Subcutaneous adipose tissue (tissue), 4 donors: ENCODE results near the gene GSS. TPM values are rescaled to one million over a fixed set of nuclear protein-coding genes. Genes with fewer than 3 reads are reported as not detected.

Experiments used
- total RNA-seq, 4 donors: library from RNA; depleted of rRNA; stranded (reverse); fragments of >200 nt; gene quantifications; one replicate each; pipeline ENCODE4 v1.1.0, GENCODE V29; 2016
- TF ChIP-seq, protein P1 (sequence below): fragments of 450-650 bp; IDR thresholded peaks from one replicate; pipeline ENCODE4 v1.5.1; 2016; ENCODE audit warnings: low read depth, mild to moderate bottlenecking, control low read depth, antibody characterized with exemption, moderate library complexity

Gene GSS
- total RNA-seq, 4 donors from 2014 or later = 25.4 to 42.4 (median 30.0) TPM

DNA sequence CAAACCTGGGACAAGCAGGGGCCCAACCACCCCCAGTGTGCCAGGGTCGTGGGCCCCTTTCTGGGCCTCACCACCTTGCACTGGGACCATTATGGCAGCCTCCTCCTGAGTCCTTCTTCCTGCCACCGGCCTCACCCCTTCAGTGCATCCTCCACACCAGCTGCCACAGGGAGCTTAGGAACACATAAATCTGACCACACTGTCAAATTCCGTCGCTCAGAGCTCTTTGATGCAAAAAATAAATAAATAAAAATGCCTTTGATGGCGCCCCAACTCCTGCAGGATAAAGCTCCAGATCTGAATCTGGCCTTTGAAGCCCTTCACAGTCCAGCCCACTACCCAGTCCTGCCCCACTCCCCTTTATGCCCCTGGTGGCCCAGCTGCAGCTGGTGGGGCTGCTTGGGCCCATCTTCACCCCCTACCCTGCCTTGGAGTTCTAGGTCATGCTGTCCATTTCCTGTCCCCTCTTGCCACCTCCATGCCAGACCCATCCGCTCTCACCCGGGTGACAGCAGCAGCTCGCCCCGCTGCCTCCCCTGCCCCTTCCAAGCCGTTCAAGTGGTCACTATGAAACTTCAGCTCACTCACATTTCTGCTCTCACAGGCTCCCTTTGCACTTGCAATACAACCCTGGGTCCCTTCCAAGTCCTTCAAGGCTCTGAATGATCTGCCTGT, 16.1 kb upstream of the GSS start:
- TF ChIP-seq, protein P1, sequence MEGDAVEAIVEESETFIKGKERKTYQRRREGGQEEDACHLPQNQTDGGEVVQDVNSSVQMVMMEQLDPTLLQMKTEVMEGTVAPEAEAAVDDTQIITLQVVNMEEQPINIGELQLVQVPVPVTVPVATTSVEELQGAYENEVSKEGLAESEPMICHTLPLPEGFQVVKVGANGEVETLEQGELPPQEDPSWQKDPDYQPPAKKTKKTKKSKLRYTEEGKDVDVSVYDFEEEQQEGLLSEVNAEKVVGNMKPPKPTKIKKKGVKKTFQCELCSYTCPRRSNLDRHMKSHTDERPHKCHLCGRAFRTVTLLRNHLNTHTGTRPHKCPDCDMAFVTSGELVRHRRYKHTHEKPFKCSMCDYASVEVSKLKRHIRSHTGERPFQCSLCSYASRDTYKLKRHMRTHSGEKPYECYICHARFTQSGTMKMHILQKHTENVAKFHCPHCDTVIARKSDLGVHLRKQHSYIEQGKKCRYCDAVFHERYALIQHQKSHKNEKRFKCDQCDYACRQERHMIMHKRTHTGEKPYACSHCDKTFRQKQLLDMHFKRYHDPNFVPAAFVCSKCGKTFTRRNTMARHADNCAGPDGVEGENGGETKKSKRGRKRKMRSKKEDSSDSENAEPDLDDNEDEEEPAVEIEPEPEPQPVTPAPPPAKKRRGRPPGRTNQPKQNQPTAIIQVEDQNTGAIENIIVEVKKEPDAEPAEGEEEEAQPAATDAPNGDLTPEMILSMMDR = no peak

DNA sequence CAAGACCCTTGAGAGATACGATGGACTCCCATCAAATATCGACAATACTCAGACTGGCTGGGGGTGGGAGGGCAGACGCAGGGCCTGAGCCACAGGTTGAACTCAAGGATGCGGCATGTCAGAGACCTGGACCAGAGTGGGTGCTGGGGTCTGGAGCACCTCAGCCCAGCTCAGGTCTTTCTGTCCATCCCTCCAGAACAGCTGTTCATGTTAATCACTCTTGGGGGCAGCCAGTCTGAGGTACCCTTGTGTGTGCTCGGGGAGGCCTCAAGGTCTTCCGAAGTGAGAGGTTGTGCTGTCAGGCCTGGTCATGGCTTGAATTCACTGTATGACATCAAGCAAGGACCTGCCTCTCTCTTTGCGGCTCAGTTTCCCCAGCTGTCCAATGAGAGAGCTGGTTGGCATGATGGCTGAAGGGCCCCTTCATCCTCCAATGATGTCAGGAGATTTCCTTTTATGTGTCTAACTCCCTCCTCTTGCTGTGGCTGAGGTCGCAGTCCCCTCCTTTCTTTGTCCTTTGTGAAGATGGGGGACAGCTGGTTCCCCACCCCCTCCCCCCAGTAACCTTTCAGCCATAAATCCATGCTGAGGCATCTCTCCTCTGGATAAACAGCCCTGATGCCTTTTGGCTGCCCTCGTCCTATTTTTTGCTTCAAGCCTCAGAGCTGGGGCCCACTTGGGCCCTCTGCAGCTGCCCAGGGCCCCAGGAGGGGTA, 15.4 kb upstream of the GSS start:
- TF ChIP-seq, protein P1 = no peak

DNA sequence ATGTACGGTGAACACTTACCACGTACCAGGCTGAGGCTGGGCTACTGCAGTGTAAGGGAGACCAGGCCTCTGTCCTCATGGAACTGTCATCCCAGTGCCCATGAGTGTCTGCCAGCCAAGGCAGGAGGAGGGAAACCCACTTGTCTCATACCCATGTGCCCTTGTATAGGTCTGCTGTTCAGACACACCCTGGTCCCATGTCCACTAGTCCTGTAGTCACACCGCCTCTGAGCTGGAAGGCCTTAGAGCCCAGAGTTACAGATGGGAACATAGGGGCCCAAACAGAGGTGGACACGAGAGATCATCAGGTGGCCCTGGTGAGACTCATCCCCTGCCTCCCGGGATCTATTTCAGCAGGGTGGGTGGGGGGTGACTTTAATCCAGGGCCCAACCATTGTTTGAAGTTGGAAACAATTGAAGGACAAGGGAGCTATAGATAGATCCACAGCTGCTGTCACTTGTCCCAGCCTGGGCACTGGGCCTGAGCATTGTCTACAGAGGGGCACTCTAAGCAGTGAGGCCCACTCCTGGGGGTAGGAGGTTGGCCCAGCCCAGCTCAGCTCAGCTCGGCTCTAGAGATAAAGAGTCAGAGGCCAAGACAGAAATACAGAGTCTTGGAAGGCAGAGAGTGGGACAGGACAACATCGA, 14.7 kb upstream of the GSS start:
- TF ChIP-seq, protein P1 = no peak

DNA sequence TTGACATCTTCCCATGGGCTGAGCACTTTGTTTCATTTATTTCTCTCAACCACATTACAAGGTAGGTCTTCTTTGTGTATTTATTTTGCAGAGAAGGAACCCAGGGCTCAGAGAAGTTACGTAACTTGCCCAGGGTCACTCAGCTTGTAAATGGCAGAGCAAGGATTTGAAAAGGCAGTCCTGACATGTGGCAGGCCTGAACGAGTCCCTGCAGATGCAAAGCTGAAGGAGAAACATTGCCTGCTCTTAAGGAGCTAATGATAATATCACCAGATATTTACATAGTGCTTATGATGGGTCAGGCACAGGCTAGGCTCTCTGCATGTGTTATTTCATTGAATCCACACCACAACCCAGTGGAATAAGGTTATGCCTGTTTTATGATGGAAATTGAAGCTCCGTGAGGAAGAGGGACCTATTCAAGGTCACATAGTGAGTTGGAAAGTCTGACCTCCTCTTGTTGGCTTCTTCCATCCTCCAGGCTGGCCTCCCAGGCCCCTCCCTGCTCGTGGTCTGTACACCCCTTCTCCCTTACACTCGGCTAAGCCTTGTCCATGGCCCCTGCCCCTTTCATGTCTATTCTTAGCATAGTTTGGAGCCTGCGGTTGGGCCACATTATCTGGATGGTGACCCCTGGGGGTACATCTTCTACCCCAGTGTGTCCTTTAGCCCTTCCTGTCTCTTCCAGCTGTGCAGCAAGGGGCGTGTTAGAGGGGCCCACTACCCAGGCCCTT, 12.6 kb upstream of the GSS start:
- TF ChIP-seq, protein P1 = no peak

DNA sequence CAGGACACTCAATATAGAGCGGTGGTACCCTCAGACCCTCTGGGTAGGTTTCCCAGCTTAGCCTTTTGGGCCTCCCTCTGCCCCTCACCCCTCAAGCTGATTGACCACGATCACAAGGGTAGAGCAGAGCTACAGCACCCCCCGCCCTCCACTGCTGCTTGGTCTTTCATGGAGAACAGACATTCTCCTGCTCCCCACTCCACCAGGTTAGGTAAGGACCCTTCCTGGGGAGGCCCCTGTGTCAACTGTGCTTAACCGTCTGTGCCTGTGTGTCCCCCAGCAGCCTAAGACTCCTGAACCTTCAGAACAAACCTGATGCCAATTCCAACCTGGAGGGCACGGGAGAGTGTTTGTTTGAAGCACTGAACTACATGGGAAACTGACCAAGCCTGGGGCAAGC, 11.8 kb upstream of the GSS start:
- TF ChIP-seq, protein P1 = no peak

DNA sequence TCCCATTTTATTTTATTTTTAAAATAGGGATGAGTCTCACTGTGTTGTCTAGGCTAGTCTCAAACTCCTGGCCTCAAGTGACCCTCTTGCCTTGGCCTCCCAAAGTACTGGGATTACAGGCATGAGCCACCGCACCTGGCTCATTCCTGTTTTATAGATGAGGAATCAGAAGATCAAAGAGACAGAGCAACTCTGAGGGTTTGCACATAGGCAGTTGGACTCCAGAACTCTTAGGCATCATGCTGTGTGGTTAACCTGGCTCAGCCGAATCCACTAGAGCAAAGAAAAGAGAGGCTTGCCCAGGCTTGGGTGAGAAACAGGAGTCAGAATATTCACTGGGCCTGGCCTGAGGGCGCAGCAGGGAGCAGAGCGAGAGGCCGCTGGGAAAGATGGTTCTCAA, 9.4 kb upstream of the GSS start:
- TF ChIP-seq, protein P1 = no peak

DNA sequence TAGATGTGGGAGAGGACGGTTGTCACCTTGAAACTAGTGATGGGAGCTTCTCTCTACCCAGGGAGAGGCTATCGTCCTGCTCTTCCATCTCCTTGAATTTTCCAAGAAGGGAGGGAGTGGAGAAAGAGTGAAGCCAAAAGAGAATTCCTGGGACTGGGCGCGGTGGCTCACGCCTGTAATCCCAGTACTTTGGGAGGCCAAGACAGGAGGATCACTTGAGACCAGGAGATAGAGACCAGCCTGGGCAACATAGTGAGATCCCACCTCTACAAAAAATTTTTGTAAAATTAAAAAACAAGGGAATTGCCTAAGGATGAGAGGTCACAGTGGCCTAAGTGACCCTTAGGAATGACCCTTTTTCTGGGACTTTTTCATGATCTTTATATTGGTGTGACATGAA, 8.9 kb upstream of the GSS start:
- TF ChIP-seq, protein P1 = no peak
